ENCODE data around the gene KCNJ12.
"Not testable (repeated sequence)": the region's sequence is repeated elsewhere in the genome, so short reads cannot be mapped to it uniquely, and the experiment has no call there.

The KCNJ12 gene

DNA sequence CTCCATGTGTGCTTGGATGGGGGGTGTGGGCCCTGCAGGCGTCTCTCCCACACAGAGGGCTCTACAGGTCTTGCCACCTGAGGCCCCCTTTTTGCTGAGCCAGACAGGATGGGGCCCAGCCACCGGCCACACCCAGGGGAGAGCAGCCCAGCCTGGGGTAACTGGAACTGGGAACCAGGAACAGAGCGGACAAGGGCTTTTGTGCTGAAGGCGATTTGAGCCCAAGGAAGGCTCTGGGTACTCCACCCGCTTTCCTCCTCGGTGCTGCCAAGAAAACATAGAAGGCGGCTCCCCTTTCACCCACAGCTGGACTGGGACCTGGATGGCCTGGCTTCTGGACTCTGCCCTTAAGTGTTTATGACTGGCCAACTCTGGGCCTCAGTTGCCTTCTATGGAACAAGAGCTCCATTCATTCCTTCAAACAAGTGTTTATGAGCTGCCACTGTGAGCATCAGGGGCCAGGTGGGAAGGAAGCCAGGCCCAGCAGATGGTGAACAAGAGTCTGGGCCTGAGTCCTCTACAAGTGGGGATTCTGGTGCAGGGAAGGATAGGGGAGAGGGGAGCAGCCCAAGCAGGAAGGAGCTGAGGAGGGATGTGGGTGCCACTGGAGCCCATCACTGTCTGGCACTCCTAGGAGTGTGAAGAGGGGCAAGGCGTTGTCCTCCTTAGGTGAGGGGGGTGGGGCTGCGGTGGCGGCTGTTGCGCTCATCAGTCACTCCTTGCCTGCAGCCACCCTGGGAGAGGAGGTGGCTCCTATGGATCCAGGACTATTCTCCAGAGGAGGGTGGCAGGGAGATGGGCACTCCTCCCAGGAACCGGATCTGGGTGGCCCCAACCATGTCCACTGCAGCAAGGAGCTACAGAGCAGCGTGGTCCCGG, 46.4 kb downstream of the KCNJ12 start:
- not testable (repeated sequence) for DNase-seq (ENCODE audit: low read depth, low spot score); H3K9me3 ChIP-seq (ENCODE audit: control insufficient read depth, insufficient read depth, low read length); H3K36me3 ChIP-seq (ENCODE audit: control insufficient read depth, insufficient read depth, low read length); H3K4me1 ChIP-seq (ENCODE audit: control insufficient read depth, insufficient read depth, low read length); H3K27me3 ChIP-seq (ENCODE audit: control insufficient read depth, insufficient read depth, low read length); H3K27ac ChIP-seq (ENCODE audit: low read length); H3K4me3 ChIP-seq (ENCODE audit: low read length)
- WGBS (ENCODE audit: insufficient coverage, insufficient read length), result no CpG with 5 or more reads among the region's 14 CpGs

DNA sequence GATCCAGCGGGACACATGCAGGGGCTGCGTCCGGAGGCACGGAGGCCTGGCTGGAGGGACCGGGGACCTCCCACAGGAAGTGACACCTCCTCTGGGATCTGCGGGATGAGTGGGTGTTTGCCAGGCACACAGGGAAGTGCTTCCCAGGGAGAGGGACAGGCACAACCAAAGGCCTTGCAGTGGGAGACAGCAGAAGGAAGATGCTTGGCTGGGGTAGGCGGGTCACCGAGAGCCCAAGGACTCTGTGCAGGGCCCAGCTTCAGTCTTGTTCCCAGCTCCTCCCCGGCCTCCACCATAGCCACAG, 47.0 kb downstream of the KCNJ12 start:
- H3K36me3 ChIP-seq (ENCODE audit: control insufficient read depth, insufficient read depth, low read length); H3K9me3 ChIP-seq (ENCODE audit: control insufficient read depth, insufficient read depth, low read length); H3K27me3 ChIP-seq (ENCODE audit: control insufficient read depth, insufficient read depth, low read length); DNase-seq (ENCODE audit: low read depth, low spot score); H3K27ac ChIP-seq (ENCODE audit: low read length); H3K4me3 ChIP-seq (ENCODE audit: low read length); H3K4me1 ChIP-seq (ENCODE audit: control insufficient read depth, insufficient read depth, low read length): not testable (repeated sequence)
- no CpG with 5 or more reads among the region's 9 CpGs for WGBS (ENCODE audit: insufficient coverage, insufficient read length)

DNA sequence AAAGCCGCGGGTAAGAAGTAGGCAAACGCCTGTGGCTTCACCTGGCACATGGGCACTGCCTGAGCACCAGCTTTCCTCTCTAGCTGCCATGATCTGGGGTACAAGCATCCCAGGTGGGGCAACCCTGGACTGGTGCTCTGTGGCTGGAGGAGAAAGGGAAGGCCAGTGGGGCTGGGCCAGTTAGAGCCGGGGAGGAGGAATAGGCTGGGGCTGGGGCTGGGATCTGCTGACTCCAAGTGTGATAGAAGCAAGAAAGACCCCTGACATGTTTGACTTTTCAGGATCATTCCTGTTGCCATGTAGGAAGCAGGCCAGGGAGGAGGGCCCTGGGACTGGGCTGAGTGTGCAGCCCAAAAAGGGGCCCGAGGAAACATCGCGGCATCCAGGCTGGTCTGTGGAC, 48.5 kb downstream of the KCNJ12 start:
- not testable (repeated sequence) for H3K4me1 ChIP-seq (ENCODE audit: control insufficient read depth, insufficient read depth, low read length); H3K27ac ChIP-seq (ENCODE audit: low read length); H3K27me3 ChIP-seq (ENCODE audit: control insufficient read depth, insufficient read depth, low read length); H3K36me3 ChIP-seq (ENCODE audit: control insufficient read depth, insufficient read depth, low read length); H3K4me3 ChIP-seq (ENCODE audit: low read length); H3K9me3 ChIP-seq (ENCODE audit: control insufficient read depth, insufficient read depth, low read length); DNase-seq (ENCODE audit: low read depth, low spot score)
- no CpG with 5 or more reads among the region's 7 CpGs for WGBS (ENCODE audit: insufficient coverage, insufficient read length)

DNA sequence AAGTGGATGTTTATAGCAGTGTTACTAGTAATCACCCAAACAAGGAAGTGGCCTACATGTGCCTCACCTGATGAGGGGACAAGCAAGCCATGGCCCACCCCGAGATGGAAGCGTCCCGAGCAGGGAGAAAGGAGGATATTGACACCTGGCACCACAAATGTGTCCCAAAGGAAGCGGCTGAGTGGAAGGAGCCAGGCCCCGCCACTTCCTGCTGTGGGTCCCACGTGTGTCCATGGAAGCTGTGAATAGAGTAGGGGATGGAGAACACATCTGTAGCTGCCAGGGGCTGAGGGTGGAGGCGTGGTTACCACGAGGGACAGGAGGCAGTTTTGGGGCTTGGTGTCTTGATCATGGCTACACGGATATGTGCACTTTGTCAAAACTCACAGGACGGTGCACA, 49.2 kb downstream of the KCNJ12 start:
- no CpG with 5 or more reads among the region's 10 CpGs for WGBS (ENCODE audit: insufficient coverage, insufficient read length)
- DNase-seq (ENCODE audit: low read depth, low spot score), result no peak
- no peaks in the 10 kb centered on the region for H3K27me3 ChIP-seq (ENCODE audit: control insufficient read depth, insufficient read depth, low read length)

DNA sequence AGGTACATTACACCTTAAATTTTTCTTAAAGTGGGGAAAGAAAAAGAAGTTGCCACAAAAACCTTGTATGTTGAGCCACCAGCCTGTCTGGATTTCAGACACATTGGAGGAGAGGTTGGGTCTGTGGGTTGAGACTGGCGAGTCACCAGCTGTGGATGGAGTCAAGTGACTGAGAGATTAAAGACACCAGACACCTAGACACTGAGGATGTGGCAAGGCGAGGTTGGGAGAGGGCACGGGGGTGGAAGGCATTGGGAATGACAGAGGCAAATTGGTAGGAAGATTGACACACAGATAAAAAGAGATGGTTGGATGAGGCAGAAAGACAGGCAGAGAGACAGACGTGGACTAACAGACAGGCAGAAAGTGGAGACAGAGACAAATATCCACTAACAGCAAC, 49.6 kb downstream of the KCNJ12 start:
- WGBS (ENCODE audit: insufficient coverage, insufficient read length), result no CpG with 5 or more reads among the region's 4 CpGs
- Histone ChIP-seq H3K27me3 (ENCODE audit: control insufficient read depth, insufficient read depth, low read length) (no peaks in the 10 kb centered on the region), H3K4me1 (ENCODE audit: control insufficient read depth, insufficient read depth, low read length) (no peaks in the 10 kb centered on the region), H3K27ac (ENCODE audit: low read length) (no peak overlapping the region), H3K4me3 (ENCODE audit: low read length) (no peak overlapping the region), H3K36me3 (ENCODE audit: control insufficient read depth, insufficient read depth, low read length) (no peaks in the 10 kb centered on the region), H3K9me3 (ENCODE audit: control insufficient read depth, insufficient read depth, low read length) (no peaks in the 10 kb centered on the region)
- no peak for DNase-seq (ENCODE audit: low read depth, low spot score)

More for the DNA sequence above, 49.2 kb downstream of the KCNJ12 start:
- no peaks in the 10 kb centered on the region for H3K9me3 ChIP-seq (ENCODE audit: control insufficient read depth, insufficient read depth, low read length)
- no peak overlapping the region for H3K4me3 ChIP-seq (ENCODE audit: low read length)
- H3K36me3 ChIP-seq (ENCODE audit: control insufficient read depth, insufficient read depth, low read length), result no peaks in the 10 kb centered on the region
- no peaks in the 10 kb centered on the region for H3K4me1 ChIP-seq (ENCODE audit: control insufficient read depth, insufficient read depth, low read length)
- H3K27ac ChIP-seq (ENCODE audit: low read length), result no peak overlapping the region

DNA sequence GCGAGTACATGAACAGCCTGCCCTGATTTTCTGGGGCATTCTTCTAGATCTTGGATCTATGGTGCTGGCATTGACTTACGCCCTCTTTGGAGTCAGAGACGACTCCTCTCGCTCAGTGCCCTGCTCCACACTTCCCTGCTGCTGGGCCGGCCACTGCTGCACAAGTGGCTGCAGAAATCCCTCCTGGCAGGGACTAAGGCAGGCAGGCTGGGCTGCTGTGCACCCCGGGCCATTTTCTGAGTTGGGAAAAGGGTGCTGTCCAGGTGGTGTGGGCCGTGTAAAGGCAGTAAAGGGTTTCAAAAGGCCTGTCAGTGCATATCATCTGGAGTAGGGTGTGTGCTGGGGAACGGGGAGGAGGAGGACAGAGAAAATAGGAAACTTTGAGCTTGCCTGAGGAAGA, 50.1 kb downstream of the KCNJ12 start:
- DNase-seq (ENCODE audit: low read depth, low spot score); H3K27me3 ChIP-seq (ENCODE audit: control insufficient read depth, insufficient read depth, low read length); H3K4me1 ChIP-seq (ENCODE audit: control insufficient read depth, insufficient read depth, low read length); H3K4me3 ChIP-seq (ENCODE audit: low read length); H3K36me3 ChIP-seq (ENCODE audit: control insufficient read depth, insufficient read depth, low read length); H3K9me3 ChIP-seq (ENCODE audit: control insufficient read depth, insufficient read depth, low read length); H3K27ac ChIP-seq (ENCODE audit: low read length): not testable (repeated sequence)
- WGBS (ENCODE audit: insufficient coverage, insufficient read length), result no CpG with 5 or more reads among the region's 8 CpGs

DNA sequence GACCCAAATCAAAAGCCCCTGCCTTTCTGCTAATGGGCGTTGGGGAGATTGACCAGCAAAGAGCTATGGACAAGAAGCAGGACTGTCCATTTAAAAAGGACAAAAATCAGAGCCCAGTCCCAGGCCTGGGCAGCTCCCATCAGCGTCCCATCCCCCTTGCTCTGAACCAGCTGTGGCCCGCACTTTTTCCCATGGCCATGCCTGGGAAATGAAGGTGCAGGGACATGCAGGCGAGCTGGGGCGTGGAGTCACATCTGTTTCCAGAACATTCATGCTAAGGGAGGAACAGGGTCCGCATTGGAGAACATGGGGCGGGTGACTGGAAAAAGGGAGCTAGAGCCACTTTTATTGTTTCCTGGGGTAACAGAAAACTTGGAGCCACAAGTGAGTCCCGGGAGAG, 50.7 kb downstream of the KCNJ12 start:
- not testable (repeated sequence) for H3K4me3 ChIP-seq (ENCODE audit: low read length); H3K4me1 ChIP-seq (ENCODE audit: control insufficient read depth, insufficient read depth, low read length); H3K27ac ChIP-seq (ENCODE audit: low read length); H3K27me3 ChIP-seq (ENCODE audit: control insufficient read depth, insufficient read depth, low read length); DNase-seq (ENCODE audit: low read depth, low spot score); H3K9me3 ChIP-seq (ENCODE audit: control insufficient read depth, insufficient read depth, low read length); H3K36me3 ChIP-seq (ENCODE audit: control insufficient read depth, insufficient read depth, low read length)
- WGBS (ENCODE audit: insufficient coverage, insufficient read length), result no CpG with 5 or more reads among the region's 8 CpGs

DNA sequence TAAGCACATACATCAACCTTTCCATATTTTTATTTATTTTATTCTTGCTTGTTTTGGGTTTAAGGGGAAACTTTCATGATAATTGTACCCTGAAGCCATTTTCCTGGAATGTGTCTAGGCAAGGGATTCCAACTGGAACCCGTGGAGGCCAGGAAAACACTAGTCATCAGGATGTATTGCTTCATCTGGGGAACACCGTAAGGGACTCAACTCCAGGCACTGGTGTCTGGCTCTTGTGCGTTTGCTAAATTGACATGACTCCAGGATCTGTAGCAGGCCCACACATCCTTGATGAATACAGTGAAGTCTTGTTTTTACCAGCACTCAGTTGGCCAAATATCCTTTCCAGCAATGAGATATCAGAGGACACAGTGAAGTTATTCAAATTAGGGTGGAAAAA, 51.6 kb downstream of the KCNJ12 start:
- H3K27me3 ChIP-seq (ENCODE audit: control insufficient read depth, insufficient read depth, low read length); H3K4me3 ChIP-seq (ENCODE audit: low read length); H3K9me3 ChIP-seq (ENCODE audit: control insufficient read depth, insufficient read depth, low read length); DNase-seq (ENCODE audit: low read depth, low spot score); H3K4me1 ChIP-seq (ENCODE audit: control insufficient read depth, insufficient read depth, low read length); H3K27ac ChIP-seq (ENCODE audit: low read length); H3K36me3 ChIP-seq (ENCODE audit: control insufficient read depth, insufficient read depth, low read length): not testable (repeated sequence)
- no CpG with 5 or more reads among the region's 3 CpGs for WGBS (ENCODE audit: insufficient coverage, insufficient read length)

DNA sequence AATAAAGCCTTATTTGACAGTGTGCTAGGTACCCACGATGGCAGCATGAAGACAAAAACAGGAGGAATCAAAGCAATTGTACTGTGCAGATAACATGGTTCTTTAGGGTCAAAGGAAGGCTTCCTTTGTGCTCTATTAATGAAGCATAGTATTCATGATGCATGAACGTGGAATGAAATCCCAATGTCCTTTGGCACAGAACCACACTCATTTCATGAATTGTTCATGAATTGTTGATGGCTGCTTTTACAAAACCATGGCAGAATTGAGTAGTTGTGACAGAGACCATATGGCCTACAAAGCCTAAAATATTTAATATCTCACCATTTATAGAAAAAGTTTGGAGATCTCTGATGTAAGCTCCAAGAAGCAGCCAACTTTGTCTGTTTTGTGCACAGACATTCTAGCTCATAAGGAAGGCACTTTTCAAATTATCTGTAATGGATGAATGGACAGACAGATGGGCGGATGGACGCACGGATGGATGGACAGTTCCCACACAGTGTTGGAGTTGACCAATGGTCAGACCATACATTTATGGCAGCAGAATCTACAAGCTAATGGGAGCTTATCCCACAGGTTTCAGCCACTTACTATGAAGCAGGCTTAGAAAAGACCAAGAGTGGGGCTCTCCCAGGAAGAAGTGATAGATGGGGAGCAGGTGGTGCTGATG, 52.7 kb downstream of the KCNJ12 start:
- H3K36me3 ChIP-seq (ENCODE audit: control insufficient read depth, insufficient read depth, low read length); H3K27me3 ChIP-seq (ENCODE audit: control insufficient read depth, insufficient read depth, low read length); DNase-seq (ENCODE audit: low read depth, low spot score); H3K4me3 ChIP-seq (ENCODE audit: low read length); H3K27ac ChIP-seq (ENCODE audit: low read length); H3K4me1 ChIP-seq (ENCODE audit: control insufficient read depth, insufficient read depth, low read length); H3K9me3 ChIP-seq (ENCODE audit: control insufficient read depth, insufficient read depth, low read length): not testable (repeated sequence)
- WGBS (ENCODE audit: insufficient coverage, insufficient read length), result no CpG with 5 or more reads among the region's 5 CpGs

DNA sequence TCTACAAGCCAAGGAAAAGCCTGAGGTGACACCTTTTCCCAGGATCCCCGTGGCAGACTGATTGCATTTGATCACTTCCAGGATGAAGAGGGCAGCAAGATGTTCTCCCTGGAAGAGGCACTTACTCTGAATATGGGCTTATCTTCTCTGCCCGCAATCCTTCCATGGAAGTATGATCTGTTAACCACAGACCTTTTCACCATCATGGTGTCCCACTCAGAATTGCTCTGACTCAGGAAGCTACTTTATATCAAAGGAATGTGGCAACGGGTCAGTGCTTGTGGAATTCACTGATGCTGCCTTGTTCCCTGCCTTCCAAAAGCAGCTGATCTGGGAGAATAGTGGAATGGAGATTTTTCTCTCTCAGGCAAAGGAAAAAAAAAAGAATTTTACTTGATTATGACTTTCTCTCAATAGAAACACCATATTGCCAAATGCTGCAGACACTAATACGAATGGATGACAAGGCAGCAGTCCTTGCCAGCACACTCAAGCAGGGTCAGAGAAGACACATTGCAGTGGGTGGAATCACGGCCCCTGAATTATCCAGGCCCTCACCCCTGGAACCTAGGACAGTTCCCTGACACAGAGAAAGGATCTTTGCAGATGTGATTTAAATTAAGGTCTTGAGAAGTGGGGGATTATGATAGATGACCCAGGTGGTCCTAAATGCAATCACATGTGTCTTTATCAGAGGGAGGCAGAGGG, 53.9 kb downstream of the KCNJ12 start:
- not testable (repeated sequence) for H3K9me3 ChIP-seq (ENCODE audit: control insufficient read depth, insufficient read depth, low read length); H3K36me3 ChIP-seq (ENCODE audit: control insufficient read depth, insufficient read depth, low read length); H3K4me3 ChIP-seq (ENCODE audit: low read length); H3K27me3 ChIP-seq (ENCODE audit: control insufficient read depth, insufficient read depth, low read length); H3K27ac ChIP-seq (ENCODE audit: low read length); DNase-seq (ENCODE audit: low read depth, low spot score); H3K4me1 ChIP-seq (ENCODE audit: control insufficient read depth, insufficient read depth, low read length)
- WGBS (ENCODE audit: insufficient coverage, insufficient read length), result no CpG with 5 or more reads among the region's 5 CpGs
